ENCODE measurements around the gene HIP1.
"Not testable (repeated sequence)": the region's sequence is repeated elsewhere in the genome, so short reads cannot be mapped to it uniquely, and the experiment has no call there.

The HIP1 gene

DNA sequence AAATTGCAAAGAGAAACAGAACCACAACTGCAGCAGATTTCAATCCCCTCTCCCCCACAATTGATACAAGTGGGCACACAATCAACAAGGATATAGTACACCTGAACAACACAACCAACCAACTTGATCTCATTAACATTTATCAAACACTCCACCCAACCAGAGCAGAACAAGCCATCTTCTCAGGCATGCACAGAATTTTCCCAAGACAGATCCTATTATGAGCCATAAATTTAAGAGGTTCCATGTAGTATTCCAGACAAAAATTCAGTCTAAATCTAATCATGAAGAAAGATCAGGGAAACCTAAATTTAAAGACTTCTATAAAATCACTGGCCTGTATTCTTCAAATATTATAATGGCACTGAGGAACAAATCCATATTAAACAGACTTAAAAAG is 217.0 kb downstream of the HIP1 start:
- not testable (repeated sequence) for DNase-seq, ATAC-seq

- not testable (repeated sequence) for DNase-seq, ATAC-seq
Observed at GRCh38 chr7:75518842-75519241, 219.9 kb downstream of the HIP1 start.

DNA sequence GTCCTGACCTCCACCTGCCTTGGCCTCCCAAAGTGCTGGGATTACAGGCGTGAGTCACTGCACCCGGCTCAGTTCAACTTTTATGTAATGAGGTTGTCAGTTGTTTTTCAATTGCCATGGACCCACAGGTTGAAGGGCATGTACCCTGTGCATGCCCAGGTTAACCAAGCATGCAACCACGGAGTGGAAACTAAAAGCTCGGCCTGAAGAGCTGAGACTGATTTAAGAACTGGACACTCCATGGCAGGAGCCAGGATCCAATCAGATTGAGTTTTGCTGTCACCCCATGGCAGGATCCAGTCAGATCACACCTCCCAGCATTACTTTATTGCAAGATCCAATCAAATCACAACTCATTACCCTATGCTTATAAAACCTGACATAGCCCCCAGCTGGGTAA is 229.7 kb downstream of the HIP1 start:
- ATAC-seq, DNase-seq: not testable (repeated sequence)

- not testable (repeated sequence) for DNase-seq, ATAC-seq
Observed at GRCh38 chr7:75492020-75492419, 246.7 kb downstream of the HIP1 start, which contains the start of gene SPDYE5. SPDYE5 (plus strand) TSS chr7:75492320; CDS start chr7:75494048, 1,728 bp downstream.

- DNase-seq: peak; percentile 91
- ATAC-seq: peak; percentile 100
Observed at GRCh38 chr7:75485979-75486643, 252.6 kb downstream of the HIP1 start, which contains the start of gene POM121C. POM121C (minus strand) TSS chr7:75486299; CDS start chr7:75441496, 44,803 bp downstream.

DNA sequence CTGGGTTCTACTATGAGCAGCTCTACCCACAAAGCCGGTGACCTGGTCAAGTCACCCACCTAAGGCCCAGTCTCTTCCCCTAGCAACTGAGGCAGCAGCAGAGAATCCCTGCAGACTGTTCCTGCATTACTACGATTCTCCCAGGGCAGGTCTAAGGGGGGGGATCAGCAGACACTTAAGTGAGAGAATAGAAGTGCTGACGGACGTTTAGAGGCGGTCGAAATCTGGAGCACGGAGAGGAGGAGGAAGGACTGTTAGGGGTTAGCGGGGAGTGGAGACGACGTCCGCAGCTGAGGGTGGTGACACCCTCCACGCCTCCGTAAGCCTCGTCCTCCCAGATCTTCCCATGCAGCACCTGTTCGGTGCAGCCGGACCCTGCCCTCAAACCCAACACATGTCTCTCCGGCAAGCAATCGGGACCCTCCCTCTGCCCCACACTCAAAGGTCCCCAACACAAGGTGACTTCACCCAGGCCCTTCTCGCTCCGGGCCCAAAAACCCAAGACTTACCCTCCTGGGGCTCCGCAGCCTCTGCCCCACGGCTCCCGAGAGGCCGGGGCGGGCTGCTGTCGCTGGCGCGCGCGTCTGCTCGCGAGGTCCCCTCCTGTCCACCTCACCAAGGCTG is 253.3 kb downstream of the HIP1 start:
- not testable (repeated sequence) for ATAC-seq

More for the DNA sequence above, 253.3 kb downstream of the HIP1 start:
- peak; percentile 12 for DNase-seq

All from stimulated activated naive CD8-positive, alpha-beta T cell treated with anti-CD3 and anti-CD28 coated beads, Interleukin-15, Interleukin-2, amounts not matched to agents 100 U/mL and 50 U/mL, for 24 hours (primary cell).